GM06990 (cell line): ENCODE data around the gene HK3.

Experiments used
- DNase-seq: peaks from one replicate; pipeline ENCODE4 v3.0.0-alpha.2; 2011; ENCODE audit not compliant: insufficient read length; ENCODE audit errors: extremely low read depth
- H3K27me3 ChIP-seq: replicated peaks from 2 replicates; pipeline ENCODE4 v1.6.0; 2011; ENCODE audit warnings: low read length; ENCODE audit not compliant: control insufficient read depth, insufficient read depth
- H3K36me3 ChIP-seq: 2 replicates; pipeline ENCODE4 v1.5.1; 2011; ENCODE audit warnings: low read length; ENCODE audit not compliant: control insufficient read depth, insufficient read depth
- H3K4me3 ChIP-seq: replicated peaks from 2 replicates; pipeline ENCODE4 v1.5.1; 2011; ENCODE audit warnings: low read depth, mild to moderate bottlenecking, control low read depth, low read length
- CTCF ChIP-seq: IDR thresholded peaks from 2 replicates; pipeline ENCODE4 v1.5.1; 2011; ENCODE audit warnings: low read length, control low read depth, mild to moderate bottlenecking, inconsistent platforms; ENCODE audit not compliant: insufficient read depth, poor library complexity, severe bottlenecking

The HK3 gene

GRCh38 chr5:176902102-176902814, 3.1 kb upstream of the HK3 start:
- Histone ChIP-seq H3K27me3 (no peaks in the 10 kb centered on the region), H3K4me3 (no peak overlapping the region), H3K36me3 (peaks cover 17% of the 10 kb centered on the region)
- no peak for TF ChIP-seq CTCF
- no peak for DNase-seq

GRCh38 chr5:176901260-176902101, 2.3 kb upstream of the HK3 start:
- no peak overlapping the region for H3K4me3 ChIP-seq
- H3K36me3 ChIP-seq, result peaks cover 15% of the 10 kb centered on the region
- H3K27me3 ChIP-seq, result no peaks in the 10 kb centered on the region
- no peak for TF ChIP-seq CTCF
- peak; percentile 51 for DNase-seq

GRCh38 chr5:176900780-176901204, 1.6 kb upstream of the HK3 start:
- Histone ChIP-seq H3K36me3 (peaks cover 14% of the 10 kb centered on the region), H3K4me3 (no peak overlapping the region), H3K27me3 (no peaks in the 10 kb centered on the region)
- no peak for DNase-seq
- no peak for TF ChIP-seq CTCF

GRCh38 chr5:176899946-176900779, 1.0 kb upstream of the HK3 start:
- peaks cover 11% of the 10 kb centered on the region for H3K36me3 ChIP-seq
- TF ChIP-seq CTCF, result no peak
- H3K4me3 ChIP-seq, result no peak overlapping the region
- DNase-seq, result no peak
- no peaks in the 10 kb centered on the region for H3K27me3 ChIP-seq

- Histone ChIP-seq H3K36me3 (no peaks in the 10 kb centered on the region; the same call in 1 of the 2 replicates), H3K4me3 (no peak overlapping the region), H3K27me3 (no peaks in the 10 kb centered on the region; the same call in 1 of the 2 replicates)
- TF ChIP-seq CTCF, result no peak
- no peak for DNase-seq
Measured at GRCh38 chr5:176897263-176897662, 1.9 kb downstream of the HK3 start.
